DND-41 (cell line): ENCODE data around the gene RAD50.

Source experiments
- CTCF ChIP-seq: IDR thresholded peaks from 2 replicates; pipeline ENCODE4 v1.5.1; 2012; ENCODE audit warnings: borderline replicate concordance, low read length, moderate library complexity, mild to moderate bottlenecking; ENCODE audit not compliant: poor library complexity, severe bottlenecking; ENCODE audit errors: extremely low read depth
- EZH2 ChIP-seq: IDR thresholded peaks from 3 replicates; pipeline ENCODE4 v1.6.1; 2012; ENCODE audit warnings: borderline replicate concordance, low read depth, mild to moderate bottlenecking, moderate library complexity, low read length, inconsistent platforms; ENCODE audit not compliant: severe bottlenecking

- TF ChIP-seq EZH2 (no peak), CTCF (no peak)
Observed at GRCh38 chr5:132622608-132623007, 65.8 kb downstream of the RAD50 start.
